Fibroblast of mammary gland (primary cell): ENCODE measurements around the gene RPS6KB2.

Source experiments
- DNase-seq: peaks from one replicate; pipeline ENCODE4 v3.0.0-alpha.2; 2010; ENCODE audit warnings: low read depth
- H3K4me3 ChIP-seq: 2 replicates; pipeline ENCODE4 v1.5.1; 2011; ENCODE audit warnings: low read depth, mild to moderate bottlenecking, low read length, moderate library complexity; ENCODE audit not compliant: control insufficient read depth
- CTCF ChIP-seq: conservative IDR thresholded peaks from 2 replicates; pipeline ENCODE4 v1.5.1; 2011; ENCODE audit warnings: low read depth, low read length, inconsistent platforms; ENCODE audit not compliant: control insufficient read depth, insufficient read depth

The RPS6KB2 gene

GRCh38 chr11:67384851-67385366, 43.4 kb upstream of the RPS6KB2 start:
- DNase-seq: peak; percentile 54
- no peak for TF ChIP-seq CTCF
- H3K4me3 ChIP-seq: no peak overlapping the region

- DNase-seq: no peak
- no peak overlapping the region for H3K4me3 ChIP-seq
- TF ChIP-seq CTCF: no peak
These were observed 41.2 kb upstream of the RPS6KB2 start for GRCh38 chr11:67387069-67387468.

GRCh38 chr11:67387518-67387917, 40.8 kb upstream of the RPS6KB2 start:
- no peak for DNase-seq
- no peak for TF ChIP-seq CTCF
- H3K4me3 ChIP-seq: no peak overlapping the region

GRCh38 chr11:67389477-67389876, 38.8 kb upstream of the RPS6KB2 start:
- TF ChIP-seq CTCF: peak; percentile 63
- H3K4me3 ChIP-seq: no peak overlapping the region
- DNase-seq: no peak

GRCh38 chr11:67390947-67391303, 37.4 kb upstream of the RPS6KB2 start:
- TF ChIP-seq CTCF: no peak
- no peak for DNase-seq
- peak overlapping the region; percentile 84 for H3K4me3 ChIP-seq

- no peak for TF ChIP-seq CTCF
- peak within 1 kb of the TSS; percentile 84 for H3K4me3 ChIP-seq
- DNase-seq: peak; percentile 89
These were observed 36.8 kb upstream of the RPS6KB2 start, which contains the start of gene RAD9A for GRCh38 chr11:67391304-67392182. TSS of gene RAD9A (plus strand) at chr11:67391986. CDS start at chr11:67392045, 59 bp downstream.

GRCh38 chr11:67392183-67392715, 36.0 kb upstream of the RPS6KB2 start:
- H3K4me3 ChIP-seq: peak overlapping the region; percentile 84
- no peak for DNase-seq
- no peak for TF ChIP-seq CTCF
